SK-N-SH (cell line): Measurements from ENCODE around the gene DOK4.

Source experiments
- CTCF ChIP-seq: fragments of 200-600 bp; sonication (generic); IDR thresholded peaks from 2 replicates; pipeline ENCODE4 v1.6.1; 2017; ENCODE audit warnings: antibody characterized with exemption, mild to moderate bottlenecking, moderate library complexity
- EP300 ChIP-seq, 2 experiments: IDR thresholded peaks; 2 replicates each; pipeline versions ENCODE4 v1.4.0 to v1.6.1; 2012; ENCODE audit warnings: borderline replicate concordance in 1 of 2, low read depth in 1 of 2, low read length in 1 of 2
- GATA2 ChIP-seq: sonication (generic); formaldehyde crosslinking; IDR thresholded peaks from 2 replicates; pipeline ENCODE4 v1.5.0; 2020; ENCODE audit warnings: mild to moderate bottlenecking, missing genetic modification reagents
- JUND ChIP-seq: IDR thresholded peaks from 2 replicates; pipeline ENCODE4 v1.4.0; 2012
- MAX ChIP-seq: IDR thresholded peaks from 2 replicates; pipeline ENCODE4 v1.4.0; 2012; ENCODE audit warnings: low read depth
- MXI1 ChIP-seq: IDR thresholded peaks from 2 replicates; pipeline ENCODE4 v1.6.1; 2012; ENCODE audit warnings: mild to moderate bottlenecking, low read depth, low read length, improper control_type of control experiment
- NRF1 ChIP-seq: IDR thresholded peaks from 2 replicates; pipeline ENCODE4 v1.6.1; 2012; ENCODE audit warnings: low read depth, mild to moderate bottlenecking, low read length
- RAD21 ChIP-seq: IDR thresholded peaks from 2 replicates; pipeline ENCODE4 v1.6.1; 2012; ENCODE audit warnings: mild to moderate bottlenecking, low read length
- RFX5 ChIP-seq: IDR thresholded peaks from 2 replicates; pipeline ENCODE4 v1.6.1; 2012; ENCODE audit warnings: mild to moderate bottlenecking, improper control_type of control experiment, low read length
- TF ChIP-seq, protein P1 (sequence below): IDR thresholded peaks from 2 replicates; pipeline ENCODE4 v1.4.0; 2012; ENCODE audit warnings: low read depth, borderline replicate concordance

DNA sequence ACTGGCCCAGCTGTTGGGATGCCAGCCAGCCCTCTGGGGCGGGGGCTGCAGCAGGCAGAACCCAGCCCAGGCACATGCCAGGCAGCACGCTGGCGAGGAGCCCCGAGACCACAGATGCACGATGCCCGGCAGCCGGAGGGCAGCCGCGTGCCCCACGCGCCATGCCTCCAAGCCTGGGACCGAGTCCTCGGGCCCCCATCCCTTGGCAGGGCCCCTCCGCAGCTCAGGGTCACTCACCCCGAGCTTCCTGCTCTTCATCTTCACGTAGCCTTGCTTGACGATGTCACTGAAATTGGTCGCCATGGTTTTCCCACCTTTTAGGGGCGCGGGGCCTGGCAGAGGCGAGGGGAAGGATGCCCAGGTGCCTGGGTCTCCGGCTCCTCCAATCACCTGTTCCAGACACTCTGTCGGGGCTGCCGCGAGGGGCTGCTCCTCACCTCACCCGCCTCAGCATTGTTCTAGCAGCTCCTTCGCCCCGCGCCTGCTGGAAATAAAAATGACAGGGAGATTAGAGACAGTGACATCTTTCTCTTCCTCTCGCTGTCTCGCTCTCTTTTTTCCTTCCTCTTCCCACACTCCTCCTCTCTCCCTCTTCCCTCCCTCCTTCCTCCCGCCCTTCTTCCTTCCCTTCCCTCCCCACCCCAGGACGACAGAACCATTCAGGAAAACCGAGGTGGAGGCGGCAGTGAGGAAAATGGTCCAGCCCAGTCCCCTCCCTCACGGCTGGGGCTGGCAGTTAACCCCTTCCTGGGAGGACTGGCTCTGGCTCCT is 6.9 kb downstream of the DOK4 start:
- TF ChIP-seq CTCF (no peak), EP300 (IDR thresholded peaks at IDR 0.05; ENCODE audit: borderline replicate concordance in 1 of 2, low read depth in 1 of 2, low read length in 1 of 2) (no peak; a peak in 1 of 4 replicates), JUND (no peak), MAX (peak; percentile 54; the same call in 1 of the 2 replicates), GATA2 (no peak), RFX5 (no peak), RAD21 (no peak), NRF1 (no peak), MXI1 (no peak; the same call in 1 of the 2 replicates)
- TF ChIP-seq, protein P1, sequence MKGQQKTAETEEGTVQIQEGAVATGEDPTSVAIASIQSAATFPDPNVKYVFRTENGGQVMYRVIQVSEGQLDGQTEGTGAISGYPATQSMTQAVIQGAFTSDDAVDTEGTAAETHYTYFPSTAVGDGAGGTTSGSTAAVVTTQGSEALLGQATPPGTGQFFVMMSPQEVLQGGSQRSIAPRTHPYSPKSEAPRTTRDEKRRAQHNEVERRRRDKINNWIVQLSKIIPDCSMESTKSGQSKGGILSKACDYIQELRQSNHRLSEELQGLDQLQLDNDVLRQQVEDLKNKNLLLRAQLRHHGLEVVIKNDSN = no peak
